M059J (cell line): ENCODE data around the gene DNASE1L2. TPM values are rescaled to one million over a fixed set of nuclear protein-coding genes. Genes with fewer than 3 reads are reported as not detected.
A peak's percentile ranks its signal among the peaks of the same experiment; 100 is the strongest.
"Not testable (repeated sequence)": the region's sequence is repeated elsewhere in the genome, so short reads cannot be mapped to it uniquely, and the experiment has no call there.

ENCODE experiments used
- DNase-seq: peaks from one replicate; pipeline ENCODE4 v3.0.0-alpha.2; 2012; ENCODE audit warnings: low read depth
- total RNA-seq: library from RNA; depleted of rRNA; stranded (reverse); fragments of >200 nt; shearing (Covaris generic); gene quantifications from 2 replicates; pipeline ENCODE4 v1.2.3, GENCODE V29; 2014

The DNASE1L2 gene
- total RNA-seq, 1 experiment from 2014 or later, result 0.64 TPM

- no peak for DNase-seq
Measured at GRCh38 chr16:2238838-2239675, 2.8 kb downstream of the DNASE1L2 start.

DNA sequence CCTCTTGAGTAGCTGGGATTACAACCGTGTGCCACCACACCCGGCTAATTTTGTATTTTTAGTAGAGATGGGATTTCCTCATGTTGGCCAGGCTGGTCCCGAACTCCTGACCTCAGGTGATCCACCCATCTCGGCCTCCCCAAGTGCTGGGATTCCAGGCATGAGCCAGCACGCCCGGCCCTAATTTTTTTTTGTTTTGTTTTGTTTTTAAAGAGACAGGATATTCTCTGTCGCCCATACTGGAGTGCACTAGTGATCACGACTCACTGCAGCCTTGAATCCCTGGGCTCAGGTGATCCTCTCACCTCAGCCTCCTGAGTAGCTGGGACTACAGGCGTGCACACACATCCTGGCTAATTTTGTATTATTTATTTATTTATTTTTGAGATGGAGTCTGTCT lies 4.1 kb downstream of the DNASE1L2 start:
- DNase-seq, result not testable (repeated sequence)

DNA sequence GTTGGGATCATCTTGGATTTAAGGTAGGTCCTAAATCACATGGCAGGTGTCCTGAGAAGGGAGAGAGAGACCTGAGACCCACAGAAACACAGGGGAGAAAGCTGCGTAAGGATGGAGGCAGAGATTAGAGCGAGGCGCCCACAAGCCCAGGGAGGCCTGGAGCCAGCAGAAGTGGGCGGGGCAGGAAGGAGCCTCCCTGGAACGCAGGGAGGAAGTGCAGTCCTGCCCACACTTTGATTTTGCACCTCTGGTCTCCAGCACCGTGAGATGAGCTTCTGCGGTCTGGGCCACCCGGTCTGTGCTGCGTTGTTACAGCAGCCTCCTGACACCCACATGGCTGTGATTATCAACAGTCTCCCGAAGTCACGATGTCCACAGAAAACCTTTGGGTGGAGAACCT lies 6.4 kb downstream of the DNASE1L2 start:
- no peak for DNase-seq

DNA sequence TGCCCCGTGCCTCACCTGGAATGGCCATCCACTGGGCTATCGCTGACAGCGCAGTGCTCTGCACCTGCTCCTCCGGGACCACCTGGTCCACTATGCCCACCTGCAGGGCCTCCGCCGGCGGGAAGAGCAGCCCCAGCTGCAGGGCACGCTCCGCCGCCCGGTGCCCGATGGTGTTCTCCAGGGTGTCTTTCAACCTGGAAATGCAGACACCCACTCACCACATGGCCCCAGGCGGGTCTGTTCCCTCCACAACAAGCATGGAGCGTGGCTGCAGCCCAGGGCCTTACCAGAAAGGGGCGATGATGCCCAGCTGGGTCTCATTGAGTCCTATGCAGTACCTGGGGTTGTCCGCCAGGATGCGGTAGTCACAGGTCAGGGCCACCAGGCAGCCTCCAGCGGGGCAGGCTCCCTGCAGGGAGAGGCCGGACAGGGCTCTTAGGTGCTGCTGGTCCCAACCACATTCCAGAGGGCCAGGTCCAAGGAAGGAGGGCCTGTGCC lies 6.8 kb downstream of the DNASE1L2 start:
- no peak for DNase-seq

DNA sequence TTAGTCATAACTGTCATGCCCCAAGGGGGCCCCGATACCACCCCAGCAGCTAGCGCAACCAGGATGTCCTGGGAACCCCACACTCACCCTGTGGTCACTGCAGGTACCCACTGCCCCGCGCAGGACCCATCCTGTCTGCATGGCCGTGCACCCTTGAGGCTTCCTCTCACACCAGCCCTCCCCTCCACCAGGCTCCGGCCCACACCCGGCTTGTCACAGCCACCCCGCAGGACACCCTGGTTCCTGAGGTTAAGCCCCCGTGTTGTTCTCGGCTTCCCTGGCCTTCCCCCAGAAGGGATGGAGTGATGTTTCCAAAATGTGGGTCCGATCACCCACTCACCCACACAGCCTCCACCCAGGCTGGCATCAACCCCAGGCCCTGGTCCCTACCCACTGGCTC lies 7.5 kb downstream of the DNASE1L2 start:
- DNase-seq, result no peak

DNA sequence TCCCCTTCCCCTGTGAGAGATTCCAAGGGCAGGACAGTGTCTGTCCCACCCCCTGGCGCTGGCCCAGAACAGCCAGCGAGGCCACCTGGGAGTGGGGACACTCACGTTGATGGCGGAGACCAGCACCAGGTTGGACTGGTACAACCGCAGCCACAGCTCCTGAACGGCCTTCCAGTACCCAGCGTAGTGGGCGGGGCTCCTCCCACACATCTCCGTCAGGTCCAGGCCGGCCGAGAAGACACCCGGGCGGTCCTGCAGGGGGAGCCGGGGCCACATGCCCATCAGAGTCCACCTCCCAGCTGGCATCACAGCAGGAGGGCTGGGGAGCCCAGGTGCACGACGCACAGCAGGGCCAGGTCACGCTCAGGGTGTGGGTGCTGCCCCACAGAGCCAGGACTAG lies 8.1 kb downstream of the DNASE1L2 start:
- no peak for DNase-seq

DNA sequence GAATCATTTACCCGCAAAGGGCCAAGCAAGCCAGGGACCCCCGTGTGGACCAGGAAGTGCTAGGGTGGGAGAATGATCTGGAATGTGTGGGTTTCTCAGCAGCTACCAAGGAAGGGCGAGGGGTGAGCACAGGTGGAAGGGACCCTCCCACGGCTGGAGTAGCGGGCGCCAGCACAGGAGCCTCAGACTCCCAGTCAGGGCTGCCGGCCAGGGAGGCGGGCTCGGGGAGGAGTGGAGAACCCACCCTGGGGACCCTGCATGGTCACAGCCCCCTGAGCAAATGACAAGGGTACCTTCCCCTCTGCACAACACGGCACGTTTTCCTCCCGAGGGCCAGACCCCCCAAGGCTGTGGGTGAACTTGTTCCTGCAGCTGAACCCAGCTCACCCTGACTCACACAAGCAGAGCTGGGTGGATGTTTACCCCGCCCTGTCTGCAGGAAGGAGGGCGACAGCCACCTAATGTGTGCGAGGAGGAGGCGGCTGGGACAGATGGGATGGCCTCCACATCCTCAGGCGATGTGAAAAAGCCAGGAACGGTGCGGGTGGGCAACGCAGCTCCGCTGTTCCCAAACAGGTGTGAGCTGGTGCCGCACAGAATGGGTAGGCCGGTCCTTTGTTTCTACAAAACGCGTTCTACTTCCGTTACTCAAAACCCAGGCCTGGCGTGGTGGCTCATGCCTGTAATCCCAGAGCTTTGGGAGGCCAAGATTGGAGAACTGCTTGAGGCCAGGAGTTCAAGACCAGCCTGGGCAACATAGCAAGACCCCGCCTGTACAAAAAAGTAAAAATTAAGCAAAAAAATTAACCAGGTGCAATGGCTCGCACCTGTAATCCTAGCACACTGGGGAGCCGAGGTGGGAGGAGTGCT lies 8.9 kb downstream of the DNASE1L2 start:
- no peak for DNase-seq

DNA sequence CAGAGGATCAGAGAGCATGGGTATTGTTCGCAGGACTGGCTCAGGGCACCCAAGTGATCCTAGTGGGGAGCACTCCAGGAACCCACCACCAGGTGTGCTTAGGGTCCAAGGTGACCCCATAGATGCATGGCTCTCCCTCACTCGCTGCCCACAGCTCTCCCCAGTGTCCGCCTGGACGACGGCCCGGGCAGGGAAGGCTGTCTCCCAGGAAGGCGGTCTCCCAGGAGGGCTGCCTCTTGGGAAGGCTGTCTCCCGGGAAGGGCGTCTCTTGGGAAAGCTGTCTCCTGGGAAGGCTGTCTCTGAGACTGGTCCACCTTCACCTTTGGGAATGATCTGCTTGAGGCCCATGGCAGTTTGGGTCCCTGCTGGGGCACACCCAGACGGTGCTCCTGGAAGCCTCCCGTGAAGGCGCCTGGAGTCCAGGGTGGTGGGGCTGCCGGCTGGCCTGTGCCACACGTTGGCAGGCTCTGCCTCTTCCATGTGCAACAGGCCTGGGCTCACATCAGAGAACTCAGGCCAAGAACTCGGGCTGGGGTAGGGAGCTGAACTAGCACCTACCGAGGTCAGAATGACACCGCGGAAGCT lies 10.1 kb downstream of the DNASE1L2 start:
- no peak for DNase-seq

- DNase-seq, result peak; percentile 55
Measured at GRCh38 chr16:2250652-2251295, 14.5 kb downstream of the DNASE1L2 start.

DNA sequence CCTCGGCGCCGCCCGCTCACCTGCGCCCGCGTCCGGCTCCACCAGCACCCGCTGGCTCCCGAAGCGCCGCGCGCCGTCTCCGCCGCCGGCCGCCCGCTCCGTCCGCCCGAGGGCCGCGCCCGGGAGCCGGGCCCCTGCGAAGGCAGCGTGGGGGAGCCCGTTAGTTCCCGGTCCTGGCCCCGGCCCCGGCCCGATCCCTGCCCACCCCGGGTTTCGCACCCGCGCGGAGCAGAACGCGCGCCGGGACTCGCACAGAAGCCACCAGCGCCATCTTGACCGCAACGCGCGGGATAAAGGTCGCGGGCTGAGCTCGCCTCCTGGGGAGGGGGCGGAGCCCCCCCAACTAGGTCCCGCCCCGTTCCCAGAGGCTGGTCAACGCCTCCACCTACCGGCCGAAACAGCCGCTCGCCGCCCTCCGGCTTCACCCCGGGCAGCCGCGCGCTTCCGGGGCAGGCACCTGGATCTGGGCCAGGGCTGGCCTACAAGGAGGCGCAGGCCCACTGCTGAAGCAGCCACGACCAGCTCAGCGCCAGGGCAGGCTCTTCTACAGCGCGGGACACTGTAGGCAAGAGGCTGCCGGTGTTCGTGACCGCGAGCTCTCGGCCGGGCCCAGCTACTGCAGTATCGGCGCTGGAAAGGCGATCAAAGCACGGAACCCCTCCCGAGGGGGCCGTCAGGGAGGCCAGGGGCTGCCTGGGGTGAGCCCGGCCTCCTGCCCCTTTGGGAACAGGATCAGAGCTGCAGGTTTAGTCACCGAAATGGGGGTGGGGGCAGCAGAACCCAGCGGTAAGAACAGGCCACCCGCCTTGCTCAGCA lies 15.3 kb downstream of the DNASE1L2 start, which contains the start of gene ECI1:
ECI1 (minus strand) TSS at position 292 of the 816 bp plus-strand sequence; CDS start at position 271, 21 bp downstream.
- peak; percentile 93 for DNase-seq

DNA sequence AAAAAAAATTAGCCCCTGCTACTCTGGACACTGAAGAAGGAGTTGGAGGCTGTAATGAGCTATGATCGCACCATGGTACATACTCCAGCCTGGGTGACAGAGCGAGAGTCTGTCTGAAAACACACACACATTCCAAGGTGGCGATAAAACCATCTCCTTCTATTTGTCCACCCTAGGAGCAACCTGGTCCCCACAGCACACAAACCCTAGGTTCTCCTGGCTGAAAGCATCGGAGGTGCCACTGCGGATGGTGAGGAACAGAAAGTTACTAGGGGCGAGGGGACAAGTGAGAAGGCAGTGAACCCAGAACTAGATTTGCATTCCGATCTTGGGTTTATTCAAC lies 16.5 kb downstream of the DNASE1L2 start:
- DNase-seq, result peak; percentile 44

DNA sequence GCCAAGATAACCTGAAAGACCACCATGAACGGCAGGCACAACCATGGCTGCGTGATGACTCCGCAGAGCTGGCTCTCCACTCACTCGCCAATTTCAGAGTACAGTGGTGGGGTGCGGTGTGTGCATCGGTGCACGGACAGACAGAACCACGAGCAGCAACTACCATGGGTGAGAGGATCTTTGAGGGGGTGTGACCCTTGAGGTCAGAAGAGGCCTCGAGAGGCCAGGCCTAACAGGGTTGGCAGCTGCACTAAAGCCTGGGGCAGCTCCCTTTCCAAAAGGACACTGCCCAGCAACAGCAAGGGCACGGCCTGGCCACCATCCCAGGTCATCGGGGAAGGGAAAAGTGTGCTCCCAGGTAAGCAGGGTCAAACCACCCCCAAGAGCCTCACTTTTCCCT lies 17.0 kb downstream of the DNASE1L2 start:
- no peak for DNase-seq

DNA sequence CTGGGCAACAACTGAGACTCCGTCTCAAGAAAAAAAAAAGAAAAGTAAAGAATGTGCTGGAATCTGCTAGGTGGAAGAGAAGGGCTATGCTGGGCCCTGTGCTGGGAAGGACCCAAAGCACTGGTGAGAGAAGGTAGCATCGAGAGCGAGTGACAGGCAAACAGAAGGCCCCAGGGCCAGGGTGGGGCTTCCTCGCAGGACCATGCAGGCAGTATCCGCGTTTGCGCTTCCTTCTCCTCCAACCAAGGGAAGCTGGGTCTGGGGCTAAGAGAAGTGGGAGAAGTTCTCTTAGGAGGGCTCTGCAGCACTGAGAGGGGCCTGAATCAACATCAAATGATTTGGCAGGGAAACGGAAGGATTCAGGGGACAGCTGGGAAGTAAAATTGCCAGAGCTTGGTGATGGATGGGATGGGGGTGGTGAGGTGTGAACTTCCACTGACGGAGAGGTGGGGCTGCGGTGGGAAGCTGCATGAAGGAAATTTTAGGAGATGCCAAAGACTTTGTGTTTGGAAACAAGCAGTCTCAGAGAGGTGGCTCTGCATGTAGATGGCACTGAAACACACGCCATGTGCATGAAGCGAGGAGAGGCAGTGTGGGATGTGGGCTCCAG lies 20.4 kb downstream of the DNASE1L2 start:
- no peak for DNase-seq

GRCh38 chr16:2257726-2258125 lies 21.5 kb downstream of the DNASE1L2 start:
- no peak for DNase-seq

- DNase-seq, result not testable (repeated sequence)
Measured at GRCh38 chr16:2258530-2258929, 22.3 kb downstream of the DNASE1L2 start.

DNA sequence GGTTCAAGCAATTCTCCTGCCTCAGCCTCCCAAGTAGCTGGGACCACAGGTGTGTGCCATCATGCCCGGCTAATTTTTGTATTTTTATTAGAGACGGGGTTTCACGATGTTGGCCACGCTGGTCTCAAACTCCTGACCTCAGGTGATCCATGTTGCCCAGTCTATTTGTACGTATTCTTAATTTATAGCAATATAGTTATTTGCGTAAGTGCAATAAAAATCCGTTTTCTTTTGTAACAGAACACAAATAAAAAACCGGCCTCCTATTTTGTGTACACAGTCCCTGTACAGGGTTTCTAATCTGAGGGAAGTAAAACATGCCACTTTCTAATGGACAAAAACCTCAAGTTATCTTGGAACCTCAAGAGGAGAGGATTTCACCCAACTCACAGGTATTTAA lies 24.0 kb downstream of the DNASE1L2 start:
- no peak for DNase-seq

GRCh38 chr16:2263026-2263425 lies 26.8 kb downstream of the DNASE1L2 start:
- DNase-seq, result not testable (repeated sequence)

GRCh38 chr16:2266887-2267286 lies 30.6 kb downstream of the DNASE1L2 start:
- peak; percentile 44 for DNase-seq

DNA sequence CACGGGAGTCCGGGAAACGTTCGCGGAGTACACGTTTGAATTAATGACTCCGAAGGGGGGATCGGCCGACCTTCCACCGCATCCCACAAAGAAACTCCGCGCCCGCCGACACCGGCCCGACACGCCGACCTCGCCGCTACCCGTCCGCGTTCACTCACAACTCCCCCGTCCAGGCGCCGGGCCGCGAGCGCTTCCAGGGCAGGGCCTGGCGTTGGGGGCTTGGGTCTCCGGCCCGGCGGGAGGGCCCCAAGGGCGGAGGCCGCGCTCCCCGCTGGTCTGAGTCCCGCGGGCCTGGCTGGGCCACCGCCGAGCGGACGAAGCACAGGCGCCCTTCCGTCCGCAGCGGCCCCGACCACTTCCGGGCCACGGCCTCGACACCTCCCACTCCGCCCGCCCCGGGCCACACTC lies 31.3 kb downstream of the DNASE1L2 start:
- not testable (repeated sequence) for DNase-seq

GRCh38 chr16:2267913-2268666 lies 31.8 kb downstream of the DNASE1L2 start, which contains the start of gene RNPS1:
TSS of gene RNPS1 (minus strand) at chr16:2268126. CDS start at chr16:2264643, 3,483 bp downstream.
- peak; percentile 91 for DNase-seq
